Stomach (tissue), 9 donors: ENCODE results near the gene RTN4. TPM values are rescaled to one million over a fixed set of nuclear protein-coding genes. Genes with fewer than 3 reads are reported as not detected.

ENCODE experiments used
- DNase-seq, 2 donors: peaks; one replicate each; pipeline versions ENCODE4 v3.0.0 to v3.0.0-alpha.2; 2013 to 2019
- H3K27ac ChIP-seq, 5 donors: fragments of 200-600 bp in 4 of 5; sonication (generic) in 4 of 5; one replicate each; pipeline ENCODE4 v1.5.1; 2013 to 2019; ENCODE audit warnings: mild to moderate bottlenecking in 1 of 5, moderate library complexity in 1 of 5
- H3K27me3 ChIP-seq, 3 donors: fragments of 200-600 bp; sonication (generic); one replicate each; pipeline ENCODE4 v1.5.1; 2017 to 2019; ENCODE audit warnings: mixed run types in 1 of 3
- H3K36me3 ChIP-seq, 4 donors: fragments of 200-600 bp; sonication (generic); 1 replicate in 3 of 4; 2 replicates in 1 of 4; pipeline ENCODE4 v1.5.1; 2016 to 2019
- H3K4me1 ChIP-seq, 4 donors: fragments of 200-600 bp; sonication (generic); one replicate each; pipeline ENCODE4 v1.5.1; 2016 to 2019
- H3K4me3 ChIP-seq, 4 donors: fragments of 200-600 bp; sonication (generic) in 3 of 4; one replicate each; pipeline ENCODE4 v1.5.1; 2016 to 2019; ENCODE audit warnings: mild to moderate bottlenecking in 1 of 4
- H3K9me3 ChIP-seq, 4 donors: fragments of 200-600 bp; sonication (generic); one replicate each; pipeline ENCODE4 v1.5.1; 2016 to 2019
- EP300 ChIP-seq: sonication (generic); formaldehyde crosslinking; IDR thresholded peaks from one replicate; pipeline ENCODE4 v1.6.1; 2017; ENCODE audit warnings: antibody characterized with exemption
- POLR2A ChIP-seq, 4 donors: fragments of 450-650 bp; IDR thresholded peaks; one replicate each; pipeline ENCODE4 v1.6.1; 2016; ENCODE audit warnings: antibody characterized with exemption in 4 of 4, control low read depth in 2 of 4, mild to moderate bottlenecking in 1 of 4, moderate library complexity in 1 of 4
- POLR2AphosphoS5 ChIP-seq, 3 donors: sonication (generic); formaldehyde crosslinking; IDR thresholded peaks; one replicate each; pipeline ENCODE4 v1.6.1; 2016; ENCODE audit warnings: antibody characterized with exemption in 3 of 3
- WGBS, 5 donors: extraction: QIAGEN DNeasy Blood & Tissue Kit in 3 of 5; methylation state at CpG; one replicate each; pipeline versions ENCODE4 v1.1.5 to v1.1.7; 2013 to 2018; 5-methylcytosine and 5-hydroxymethylcytosine counted together
- intact Hi-C: fragments of 100-400 bp; cut with DNase I; formaldehyde crosslinking; loops from one replicate; pipeline ENCODE4 v1.15.1; 2023; ENCODE audit warnings: low total_unique reads
- polyA plus RNA-seq, 3 donors: library from polyadenylated mRNA; stranded (reverse); fragments of 200-250 nt; gene quantifications; one replicate each; pipeline ENCODE4 v1.2.3, GENCODE V29; 2013
- total RNA-seq, 5 donors: library from RNA; depleted of rRNA; stranded (reverse); fragments of >200 nt; gene quantifications; one replicate each; pipeline versions ENCODE4 v1.1.0 to v1.2.3, GENCODE V29; 2014 to 2016
- TF ChIP-seq, protein P1 (sequence below), 7 experiments: fragments of 450-650 bp in 4 of 7; fragments of 200-600 bp in 3 of 7; sonication (generic) in 3 of 7; IDR thresholded peaks; one replicate each; pipeline ENCODE4 v1.5.1; 2016 to 2019; ENCODE audit warnings: antibody characterized with exemption in 7 of 7, control low read depth in 2 of 7, mild to moderate bottlenecking in 1 of 7
- donor health status: healthy with polysubstance abuse.
- donor health status: Bipolar disorder and iron deficiency.
- donor health status: healthy.

RTN4 gene
- total and polyA plus RNA-seq, 8 donors, result 40.8 to 463 (median 126) TPM

DNA sequence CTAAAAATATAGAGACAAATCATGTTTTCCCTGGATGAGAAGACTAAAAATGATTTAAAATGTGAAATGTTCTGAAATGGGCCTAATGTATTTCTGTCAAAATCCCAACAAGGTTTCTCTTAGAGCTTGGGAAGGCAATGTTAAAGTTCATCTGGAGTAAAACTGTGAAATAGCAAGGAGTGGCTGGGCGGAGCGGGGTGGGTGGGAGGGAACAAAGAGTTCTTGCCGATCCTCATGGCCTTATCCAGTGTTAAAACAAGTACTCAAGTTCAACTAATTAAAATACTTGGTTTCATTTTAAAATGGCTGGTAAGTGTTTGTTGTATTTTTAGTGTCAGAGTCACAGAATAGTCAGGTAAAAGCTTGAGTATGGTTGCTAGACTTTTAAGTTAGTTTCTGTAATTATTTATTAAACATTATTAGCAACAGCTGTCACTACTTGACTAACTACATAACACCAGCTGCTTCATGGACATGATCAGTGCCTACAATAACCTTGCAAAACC, 87.3 kb downstream of the RTN4 start:
- no peak for DNase-seq
- H3K4me1 ChIP-seq, result peaks cover 0 to 9% (median 3%) of the 10 kb centered on the region in 4 donors
- intact Hi-C loops, result no loop called here
- peaks cover 0 to 9% (median 3%) of the 10 kb centered on the region in 4 donors for H3K36me3 ChIP-seq
- no peaks in the 10 kb centered on the region for H3K9me3 ChIP-seq
- WGBS, 5 donors, result 47 to 74% (median 58%) methylated on average over 3 of the region's 3 CpGs
- no peak overlapping the region for H3K27ac ChIP-seq
- no peak for TF ChIP-seq EP300
- TF ChIP-seq, protein P1, sequence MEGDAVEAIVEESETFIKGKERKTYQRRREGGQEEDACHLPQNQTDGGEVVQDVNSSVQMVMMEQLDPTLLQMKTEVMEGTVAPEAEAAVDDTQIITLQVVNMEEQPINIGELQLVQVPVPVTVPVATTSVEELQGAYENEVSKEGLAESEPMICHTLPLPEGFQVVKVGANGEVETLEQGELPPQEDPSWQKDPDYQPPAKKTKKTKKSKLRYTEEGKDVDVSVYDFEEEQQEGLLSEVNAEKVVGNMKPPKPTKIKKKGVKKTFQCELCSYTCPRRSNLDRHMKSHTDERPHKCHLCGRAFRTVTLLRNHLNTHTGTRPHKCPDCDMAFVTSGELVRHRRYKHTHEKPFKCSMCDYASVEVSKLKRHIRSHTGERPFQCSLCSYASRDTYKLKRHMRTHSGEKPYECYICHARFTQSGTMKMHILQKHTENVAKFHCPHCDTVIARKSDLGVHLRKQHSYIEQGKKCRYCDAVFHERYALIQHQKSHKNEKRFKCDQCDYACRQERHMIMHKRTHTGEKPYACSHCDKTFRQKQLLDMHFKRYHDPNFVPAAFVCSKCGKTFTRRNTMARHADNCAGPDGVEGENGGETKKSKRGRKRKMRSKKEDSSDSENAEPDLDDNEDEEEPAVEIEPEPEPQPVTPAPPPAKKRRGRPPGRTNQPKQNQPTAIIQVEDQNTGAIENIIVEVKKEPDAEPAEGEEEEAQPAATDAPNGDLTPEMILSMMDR (IDR thresholded peaks at IDR 0.05), result no peak
- no peak for TF ChIP-seq POLR2A (IDR thresholded peaks at IDR 0.05)
- TF ChIP-seq POLR2AphosphoS5 (IDR thresholded peaks at IDR 0.05), result no peak
- no peak overlapping the region for H3K4me3 ChIP-seq
- no peaks in the 10 kb centered on the region for H3K27me3 ChIP-seq

DNA sequence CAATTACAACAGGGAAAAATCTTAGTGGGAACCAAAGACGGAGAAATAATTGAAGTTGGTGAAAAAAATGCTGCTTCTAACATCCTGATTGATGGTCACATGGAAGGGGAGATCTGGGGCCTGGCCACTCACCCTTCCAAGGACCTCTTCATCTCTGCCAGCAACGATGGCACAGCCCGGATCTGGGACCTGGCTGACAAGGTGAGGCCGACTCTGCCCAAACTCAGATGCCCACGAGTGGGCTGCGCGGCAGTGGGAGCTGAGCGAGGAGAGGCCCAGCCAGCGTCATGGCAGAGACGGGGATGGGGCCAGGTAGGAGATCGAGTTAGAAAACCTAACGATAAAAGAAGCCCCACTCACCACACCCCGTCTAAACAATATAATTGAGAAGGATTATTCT, 87.7 kb downstream of the RTN4 start:
- Histone ChIP-seq H3K4me1 (peaks cover 0 to 9% (median 3%) of the 10 kb centered on the region in 4 donors), H3K27me3 (no peaks in the 10 kb centered on the region), H3K36me3 (peaks cover 0 to 8% (median 0%) of the 10 kb centered on the region in 4 donors), H3K9me3 (no peaks in the 10 kb centered on the region), H3K27ac (no peak overlapping the region), H3K4me3 (no peak overlapping the region)
- WGBS, 5 donors, result 87 to 96% (median 93%) methylated on average over 13 of the region's 13 CpGs
- intact Hi-C loops, result no loop called here
- TF ChIP-seq EP300 (no peak), POLR2A (IDR thresholded peaks at IDR 0.05) (no peak), POLR2AphosphoS5 (IDR thresholded peaks at IDR 0.05) (no peak)
- TF ChIP-seq, protein P1 (IDR thresholded peaks at IDR 0.05), result no peak
- no peak for DNase-seq

DNA sequence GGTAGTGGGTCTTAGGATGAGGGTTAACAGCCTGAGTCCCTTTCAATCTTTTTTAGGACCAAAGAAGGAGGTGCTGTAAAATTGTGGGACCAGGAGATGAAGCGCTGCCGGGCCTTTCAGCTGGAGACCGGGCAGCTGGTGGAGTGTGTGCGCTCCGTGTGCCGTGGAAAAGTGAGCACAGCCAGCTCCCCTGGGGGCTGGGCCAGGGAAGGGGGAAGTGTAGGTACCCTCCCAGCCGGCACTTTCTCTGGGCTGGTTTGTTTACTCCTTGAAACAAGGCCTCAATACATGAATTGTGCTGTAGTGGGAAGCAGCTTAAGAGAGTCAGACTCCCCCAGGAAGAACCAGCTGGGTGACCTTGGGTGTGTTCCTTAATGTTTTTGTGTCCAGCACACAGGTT, 90.1 kb downstream of the RTN4 start:
- 57 to 82% (median 74%) methylated on average over 7 of the region's 7 CpGs for WGBS, 5 donors
- TF ChIP-seq POLR2A (IDR thresholded peaks at IDR 0.05) (no peak), EP300 (no peak), POLR2AphosphoS5 (IDR thresholded peaks at IDR 0.05) (no peak)
- TF ChIP-seq, protein P1 (IDR thresholded peaks at IDR 0.05), result no peak
- Histone ChIP-seq H3K9me3 (no peaks in the 10 kb centered on the region), H3K27me3 (no peaks in the 10 kb centered on the region), H3K27ac (no peak overlapping the region), H3K36me3 (no peaks in the 10 kb centered on the region), H3K4me3 (no peak overlapping the region), H3K4me1 (peaks cover 0 to 6% (median 2%) of the 10 kb centered on the region in 4 donors)
- DNase-seq, result peak in 1 of 2 donors; percentile 51
- intact Hi-C loops, result no loop called here

DNA sequence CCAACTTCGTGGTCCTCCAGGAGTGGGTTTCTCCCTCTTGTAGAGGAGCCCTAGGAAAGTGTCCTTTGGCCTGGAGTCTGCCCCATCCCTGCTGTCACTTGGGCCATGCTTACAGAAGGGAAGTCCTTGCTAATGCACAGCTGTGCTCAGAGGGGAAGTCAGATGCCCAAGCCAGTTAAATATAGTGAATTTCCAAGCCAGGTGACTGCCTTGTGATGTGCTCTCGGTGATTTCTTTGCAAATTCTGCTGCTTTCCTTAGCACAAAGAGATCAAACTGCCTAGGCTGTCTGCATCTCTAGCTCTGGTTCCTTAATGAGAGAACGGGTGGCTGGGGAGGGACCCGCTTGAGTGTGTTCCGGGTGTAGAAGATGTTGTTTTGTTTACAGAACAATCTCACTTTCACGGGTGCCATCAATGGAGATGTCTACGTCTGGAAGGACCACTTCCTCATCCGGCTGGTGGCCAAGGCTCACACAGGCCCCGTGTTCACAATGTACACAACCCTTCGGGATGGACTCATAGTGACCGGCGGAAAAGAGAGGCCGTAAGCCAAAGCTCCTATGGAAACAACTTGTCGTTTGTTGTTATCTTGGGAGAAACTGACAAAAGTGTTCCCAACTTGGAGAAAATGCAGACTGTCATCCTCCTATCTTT, 91.4 kb downstream of the RTN4 start:
- Histone ChIP-seq H3K36me3 (no peaks in the 10 kb centered on the region), H3K27ac (no peak overlapping the region), H3K27me3 (no peaks in the 10 kb centered on the region), H3K4me1 (peaks cover 0 to 6% (median 2%) of the 10 kb centered on the region in 4 donors), H3K4me3 (no peak overlapping the region), H3K9me3 (no peaks in the 10 kb centered on the region)
- intact Hi-C loops, result no loop called here
- no peak for DNase-seq
- WGBS, 5 donors, result 88 to 92% (median 91%) methylated on average over 14 of the region's 14 CpGs
- TF ChIP-seq POLR2A (IDR thresholded peaks at IDR 0.05), result no peak
- TF ChIP-seq EP300, result no peak
- TF ChIP-seq POLR2AphosphoS5 (IDR thresholded peaks at IDR 0.05), result no peak
- TF ChIP-seq, protein P1 (IDR thresholded peaks at IDR 0.05), result no peak
